ENCODE results near the gene CAMK1D.

DNA sequence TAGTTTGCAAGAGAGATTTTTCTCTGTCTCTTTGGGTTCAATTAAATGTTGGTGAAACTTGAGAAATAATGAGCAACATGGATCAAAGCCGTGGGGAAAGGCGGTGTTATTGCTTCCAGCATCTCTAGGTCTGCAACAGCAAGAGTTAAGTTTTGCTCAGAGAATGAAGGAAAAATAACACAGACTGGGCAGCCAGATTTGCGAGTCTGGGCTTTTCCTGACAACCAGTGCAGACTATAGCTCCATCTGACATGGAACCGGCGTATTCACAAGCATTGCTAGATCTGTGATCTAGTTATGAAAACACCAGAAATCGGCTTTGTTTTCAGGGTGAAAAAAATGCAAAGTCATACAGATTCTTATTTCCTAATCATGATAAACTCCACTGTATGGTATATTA lies 110.4 kb downstream of the CAMK1D start:
- TF ChIP-seq, protein P1, sequence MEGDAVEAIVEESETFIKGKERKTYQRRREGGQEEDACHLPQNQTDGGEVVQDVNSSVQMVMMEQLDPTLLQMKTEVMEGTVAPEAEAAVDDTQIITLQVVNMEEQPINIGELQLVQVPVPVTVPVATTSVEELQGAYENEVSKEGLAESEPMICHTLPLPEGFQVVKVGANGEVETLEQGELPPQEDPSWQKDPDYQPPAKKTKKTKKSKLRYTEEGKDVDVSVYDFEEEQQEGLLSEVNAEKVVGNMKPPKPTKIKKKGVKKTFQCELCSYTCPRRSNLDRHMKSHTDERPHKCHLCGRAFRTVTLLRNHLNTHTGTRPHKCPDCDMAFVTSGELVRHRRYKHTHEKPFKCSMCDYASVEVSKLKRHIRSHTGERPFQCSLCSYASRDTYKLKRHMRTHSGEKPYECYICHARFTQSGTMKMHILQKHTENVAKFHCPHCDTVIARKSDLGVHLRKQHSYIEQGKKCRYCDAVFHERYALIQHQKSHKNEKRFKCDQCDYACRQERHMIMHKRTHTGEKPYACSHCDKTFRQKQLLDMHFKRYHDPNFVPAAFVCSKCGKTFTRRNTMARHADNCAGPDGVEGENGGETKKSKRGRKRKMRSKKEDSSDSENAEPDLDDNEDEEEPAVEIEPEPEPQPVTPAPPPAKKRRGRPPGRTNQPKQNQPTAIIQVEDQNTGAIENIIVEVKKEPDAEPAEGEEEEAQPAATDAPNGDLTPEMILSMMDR (conservative IDR thresholded peaks at IDR 0.05 in 1 of 2, IDR thresholded peaks at IDR 0.05 in 1 of 2; ENCODE audit: extremely low read depth in 1 of 2, insufficient read depth in 1 of 2, low read depth in 1 of 2, low read length in 2 of 2) = no peak
- TF ChIP-seq EZH2 (IDR thresholded peaks at IDR 0.05; ENCODE audit: borderline replicate concordance, low read length) = no peak
